ENCODE results near the gene ABCC10. TPM values are rescaled to one million over a fixed set of nuclear protein-coding genes. Genes with fewer than 3 reads are reported as not detected.
"Not testable (repeated sequence)": the region's sequence is repeated elsewhere in the genome, so short reads cannot be mapped to it uniquely, and the experiment has no call there.

ABCC10 gene
- total RNA-seq, 1 donor from 2014 or later = 17.1 TPM

DNA sequence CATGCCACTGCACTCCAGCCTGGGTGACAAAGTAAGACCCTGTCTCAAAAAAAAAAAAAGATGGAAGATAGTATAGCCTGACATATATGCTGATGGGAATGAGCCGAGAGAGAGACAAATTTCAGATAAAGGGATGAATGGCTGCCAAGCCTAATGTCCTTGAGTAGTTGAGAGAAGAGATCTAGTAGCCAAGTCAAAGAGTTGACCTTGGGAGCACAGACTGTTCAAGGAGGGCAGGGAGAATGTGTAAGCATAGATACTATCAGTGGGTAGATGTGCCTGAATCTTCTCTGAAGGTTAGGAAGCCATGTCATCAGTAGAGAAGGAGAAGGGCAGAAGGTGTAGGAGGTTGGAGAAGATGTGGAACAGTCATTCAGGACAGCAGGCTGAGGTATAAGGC, 20.0 kb upstream of the ABCC10 start:
- DNase-seq (ENCODE audit: low read depth in 2 of 2) = no peak

DNA sequence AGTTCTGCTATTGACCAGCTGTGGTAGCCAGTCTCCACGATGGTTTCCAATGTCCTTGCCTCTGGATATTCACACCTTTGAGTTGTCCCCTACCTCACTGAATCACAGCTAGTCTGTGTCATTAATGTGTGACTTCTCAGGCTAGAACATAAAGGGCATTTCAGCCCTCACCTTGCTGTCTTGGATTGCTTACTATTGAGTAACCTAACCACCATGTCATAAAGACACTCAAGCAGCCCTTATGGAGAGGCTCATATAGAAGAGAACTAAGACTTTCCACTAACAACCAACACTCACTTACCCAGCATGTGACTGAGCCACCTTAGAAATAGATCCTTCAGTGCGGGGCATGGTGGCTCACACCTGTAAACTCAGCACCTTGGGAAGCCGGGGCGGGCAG, 19.1 kb upstream of the ABCC10 start:
- DNase-seq (ENCODE audit: low read depth in 2 of 2) = no peak

DNA sequence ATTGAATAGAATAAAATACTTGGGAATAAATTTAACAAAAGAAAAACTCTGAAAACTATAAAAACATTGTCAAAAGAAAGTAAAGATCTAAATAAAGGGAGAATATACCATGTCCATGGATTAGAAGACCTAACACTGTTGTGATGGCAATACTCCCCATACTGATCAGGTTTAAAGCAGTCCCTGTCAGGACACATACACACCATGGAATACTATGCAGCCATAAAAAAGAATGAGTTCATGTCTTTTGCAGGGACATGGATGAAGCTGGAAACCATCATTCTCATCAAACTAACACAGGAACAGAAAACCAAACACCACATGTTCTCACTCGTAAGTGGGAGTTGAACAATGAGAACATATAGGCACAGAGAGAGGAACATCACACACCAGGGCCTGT, 16.6 kb upstream of the ABCC10 start:
- not testable (repeated sequence) for DNase-seq (ENCODE audit: low read depth in 2 of 2)

DNA sequence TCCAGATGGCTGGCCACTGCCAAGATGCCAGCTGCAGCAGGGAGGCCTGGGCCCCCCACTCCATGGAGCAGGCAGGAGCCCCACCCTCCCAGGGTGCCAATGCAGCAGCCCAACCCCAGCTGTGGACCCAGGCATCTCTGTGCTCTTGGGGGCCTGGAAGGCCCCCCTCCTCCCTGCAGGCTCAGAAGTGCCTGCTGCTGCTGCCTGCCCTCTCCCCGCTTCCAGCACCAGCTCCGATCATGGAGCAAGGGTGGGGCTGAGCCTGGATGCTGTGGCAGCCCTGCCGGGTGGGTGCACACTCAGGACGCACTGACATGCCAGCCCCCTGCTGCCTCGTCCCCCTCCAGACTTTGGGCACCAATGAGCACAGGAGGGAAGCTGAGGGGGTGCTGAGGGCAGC, 14.8 kb upstream of the ABCC10 start:
- DNase-seq (ENCODE audit: low read depth in 2 of 2) = no peak

DNA sequence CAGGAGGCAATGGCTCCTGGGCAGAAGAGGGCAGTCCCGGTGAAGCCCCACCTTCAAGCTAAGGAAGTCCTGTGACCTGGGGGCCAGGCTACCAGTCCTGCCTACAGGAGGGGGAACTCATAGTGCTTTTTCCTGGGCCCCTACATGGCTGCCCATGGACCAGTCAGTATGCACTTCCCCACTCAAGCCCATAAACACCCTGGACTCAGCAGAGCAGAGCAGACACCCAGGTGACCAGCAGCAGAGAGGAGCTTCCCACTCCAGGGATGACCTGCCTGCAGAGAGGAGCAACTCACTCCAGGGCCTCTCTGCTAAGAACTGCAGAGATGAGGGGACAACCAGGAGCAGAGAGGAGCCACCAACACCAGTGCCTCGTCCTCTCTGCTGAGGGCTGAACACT, 14.3 kb upstream of the ABCC10 start:
- DNase-seq (ENCODE audit: low read depth in 2 of 2) = no peak

DNA sequence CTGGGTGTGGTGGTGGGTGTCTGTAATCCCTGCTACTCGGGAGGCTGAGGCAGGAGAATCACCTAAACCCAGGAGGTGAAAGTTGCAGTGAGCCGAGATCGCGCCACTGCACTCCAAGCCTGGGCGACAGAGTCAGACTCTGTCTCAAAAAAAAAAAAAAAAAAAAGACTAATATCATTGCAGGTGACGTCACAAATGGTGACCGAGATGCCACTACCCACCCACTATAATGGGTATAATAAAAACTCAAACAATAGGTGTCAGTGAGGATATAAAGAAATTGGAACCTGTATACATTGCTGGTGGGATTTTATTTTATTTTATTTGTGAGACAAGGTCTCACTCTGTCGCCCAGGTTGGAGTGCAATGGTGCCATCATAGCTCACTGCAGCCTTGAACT, 12.1 kb upstream of the ABCC10 start:
- not testable (repeated sequence) for DNase-seq (ENCODE audit: low read depth in 2 of 2)

DNA sequence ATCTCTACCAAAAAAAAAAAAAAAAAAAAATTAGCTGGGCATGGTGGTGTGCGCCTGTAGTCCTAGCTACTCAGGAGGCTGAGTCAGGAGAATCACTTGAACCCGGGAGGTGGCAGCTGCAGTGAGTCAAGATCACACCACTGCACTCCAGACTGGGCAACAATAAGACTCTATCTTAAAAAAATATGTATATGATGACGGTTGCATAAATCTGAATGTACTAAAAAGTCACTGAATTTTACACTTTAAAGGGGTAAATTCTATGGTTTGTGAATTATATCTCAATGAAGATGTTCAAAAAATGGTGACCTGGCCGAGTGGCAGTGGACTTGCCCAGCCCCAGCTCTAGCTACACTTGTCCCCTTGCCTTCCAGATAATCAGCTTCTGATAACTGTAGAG, 10.4 kb upstream of the ABCC10 start:
- DNase-seq (ENCODE audit: low read depth in 2 of 2) = no peak

DNA sequence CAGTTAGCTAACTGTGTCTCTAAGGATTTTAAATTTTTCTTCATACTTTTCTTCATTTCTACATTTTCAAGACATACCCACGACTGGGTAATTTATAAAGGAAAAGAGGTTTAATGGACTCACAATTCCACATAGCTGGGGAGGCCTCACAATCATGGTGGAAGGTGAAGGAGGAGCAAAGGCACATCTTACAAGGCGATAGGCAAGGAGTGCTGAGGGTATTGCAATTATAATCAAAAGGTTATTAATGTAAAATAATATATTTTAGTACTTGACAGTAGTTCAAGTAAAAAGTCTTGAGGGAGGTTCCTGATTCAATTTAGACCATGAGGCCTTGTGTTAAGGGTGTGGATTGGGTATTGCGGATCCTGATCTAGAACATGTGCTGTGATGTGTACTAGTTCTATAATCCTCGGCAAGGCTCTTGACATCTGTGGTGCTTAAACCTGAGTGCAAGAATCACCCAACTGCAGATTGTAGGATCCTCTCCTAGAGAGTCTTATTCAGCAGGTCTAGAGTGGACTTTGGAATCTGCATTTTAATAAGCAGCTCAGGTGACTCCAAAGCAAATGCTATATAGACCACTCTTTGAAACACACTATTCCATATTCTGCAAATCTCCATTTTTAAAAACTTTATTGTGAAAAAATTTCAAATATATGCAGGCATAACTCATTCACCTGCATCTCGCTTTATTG, 7.2 kb upstream of the ABCC10 start:
- DNase-seq (ENCODE audit: low read depth in 2 of 2) = no peak

DNA sequence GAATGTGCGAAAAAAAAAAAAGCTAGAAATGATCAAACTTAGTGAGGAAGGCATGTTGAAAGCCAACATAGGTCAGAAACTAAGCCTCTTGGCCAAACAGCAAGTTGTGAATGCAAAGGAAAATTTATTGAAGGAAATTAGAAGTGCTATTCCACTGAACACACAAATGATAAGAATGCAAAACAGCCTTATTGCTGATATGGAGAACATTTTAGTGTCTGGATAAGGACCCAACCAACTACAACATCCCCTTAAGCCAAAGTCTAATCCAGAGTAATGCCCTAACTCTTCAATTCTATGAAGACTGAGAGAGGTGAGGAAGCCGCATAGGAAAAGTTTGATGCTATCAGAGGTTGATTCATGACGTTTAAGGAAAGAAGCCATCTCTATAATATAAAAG, 5.5 kb upstream of the ABCC10 start:
- DNase-seq (ENCODE audit: low read depth in 2 of 2) = no peak

DNA sequence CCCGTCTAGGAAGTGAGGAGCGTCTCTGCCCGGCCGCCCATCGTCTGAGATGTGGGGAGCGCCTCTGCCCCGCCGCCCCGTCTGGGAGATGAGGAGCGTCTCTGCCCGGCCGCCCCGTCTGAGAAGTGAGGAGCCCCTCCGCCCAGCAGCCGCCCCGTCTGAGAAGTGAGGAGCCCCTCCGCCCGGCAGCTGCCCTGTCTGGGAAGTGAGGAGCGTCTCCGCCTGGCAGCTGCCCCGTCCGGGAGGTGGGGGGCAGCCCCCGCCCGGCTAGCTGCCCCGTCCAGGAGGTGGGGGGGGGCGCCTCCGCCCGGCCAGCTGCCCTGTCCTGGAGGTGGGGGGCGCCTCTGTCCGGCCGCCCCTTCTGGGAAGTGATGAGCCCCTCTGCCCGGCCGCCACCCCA, 2.3 kb upstream of the ABCC10 start:
- DNase-seq (ENCODE audit: low read depth in 2 of 2) = not testable (repeated sequence)

DNA sequence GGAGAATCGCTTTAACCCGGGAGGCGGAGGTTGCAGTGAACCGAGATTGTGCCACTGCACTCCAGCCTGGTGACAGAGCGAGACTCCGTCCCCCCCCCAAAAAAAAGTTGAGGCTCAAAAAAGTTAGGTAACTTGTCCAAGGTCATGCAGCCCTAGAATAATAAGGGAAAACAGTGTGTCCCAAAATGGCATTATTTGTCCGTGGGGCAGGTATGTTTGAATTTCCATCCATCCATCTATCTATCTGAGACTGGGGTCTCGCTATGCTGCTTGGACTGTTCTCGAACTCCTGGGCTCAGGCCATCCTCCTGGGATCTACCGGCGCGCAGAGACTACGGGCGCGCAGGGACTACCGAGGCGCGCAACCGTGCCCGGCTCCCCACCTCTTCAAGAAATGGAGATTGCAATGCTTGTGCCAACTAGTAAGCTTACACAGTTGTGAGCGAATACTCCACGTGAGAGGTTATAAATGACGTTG, 374 bp upstream of the ABCC10 start:
- DNase-seq (ENCODE audit: low read depth in 2 of 2) = no peak

DNA sequence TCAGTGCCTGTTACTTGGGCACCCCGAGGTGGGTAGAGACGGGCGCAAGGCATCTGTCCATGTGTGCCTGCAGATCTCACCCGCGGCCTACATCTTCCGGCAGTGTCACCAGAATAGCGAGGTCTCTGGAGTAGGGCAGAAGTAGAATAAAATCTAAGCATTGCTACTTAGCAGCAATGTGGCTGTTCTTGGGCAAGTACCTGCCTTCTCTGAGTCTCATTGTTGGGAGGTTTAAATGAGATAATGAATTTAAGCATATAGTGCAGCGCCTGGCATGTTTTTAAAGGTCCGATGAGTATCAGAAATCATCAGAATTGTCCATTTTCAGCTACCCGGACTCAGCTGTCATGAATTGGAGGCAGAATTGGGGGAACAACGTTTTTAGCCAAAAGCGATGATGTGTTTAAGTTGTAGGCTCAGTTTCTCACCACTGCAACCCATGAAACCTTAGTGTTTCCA, 800 bp downstream of the ABCC10 start:
- DNase-seq (ENCODE audit: low read depth in 2 of 2) = no peak

DNA sequence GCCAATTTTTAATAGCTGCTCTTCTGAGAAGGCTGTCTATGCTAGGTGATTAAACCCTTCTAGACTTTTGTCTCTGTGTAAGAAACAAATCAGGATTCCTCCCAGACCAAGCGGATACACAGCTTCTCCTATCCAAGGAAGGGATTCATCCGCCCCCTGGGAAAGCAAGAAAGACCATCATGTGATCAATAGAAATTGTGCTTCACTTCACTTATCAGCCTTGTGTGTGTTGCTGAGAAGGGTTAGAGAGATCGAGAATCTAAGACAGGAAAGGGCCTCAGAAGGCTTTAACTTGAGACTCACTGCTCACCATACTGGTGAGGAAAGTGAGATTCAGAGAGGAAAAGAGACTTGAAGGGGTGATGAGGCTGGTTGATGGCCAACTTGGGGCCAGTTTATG, 1.5 kb downstream of the ABCC10 start:
- no peak for DNase-seq (ENCODE audit: low read depth in 2 of 2)

DNA sequence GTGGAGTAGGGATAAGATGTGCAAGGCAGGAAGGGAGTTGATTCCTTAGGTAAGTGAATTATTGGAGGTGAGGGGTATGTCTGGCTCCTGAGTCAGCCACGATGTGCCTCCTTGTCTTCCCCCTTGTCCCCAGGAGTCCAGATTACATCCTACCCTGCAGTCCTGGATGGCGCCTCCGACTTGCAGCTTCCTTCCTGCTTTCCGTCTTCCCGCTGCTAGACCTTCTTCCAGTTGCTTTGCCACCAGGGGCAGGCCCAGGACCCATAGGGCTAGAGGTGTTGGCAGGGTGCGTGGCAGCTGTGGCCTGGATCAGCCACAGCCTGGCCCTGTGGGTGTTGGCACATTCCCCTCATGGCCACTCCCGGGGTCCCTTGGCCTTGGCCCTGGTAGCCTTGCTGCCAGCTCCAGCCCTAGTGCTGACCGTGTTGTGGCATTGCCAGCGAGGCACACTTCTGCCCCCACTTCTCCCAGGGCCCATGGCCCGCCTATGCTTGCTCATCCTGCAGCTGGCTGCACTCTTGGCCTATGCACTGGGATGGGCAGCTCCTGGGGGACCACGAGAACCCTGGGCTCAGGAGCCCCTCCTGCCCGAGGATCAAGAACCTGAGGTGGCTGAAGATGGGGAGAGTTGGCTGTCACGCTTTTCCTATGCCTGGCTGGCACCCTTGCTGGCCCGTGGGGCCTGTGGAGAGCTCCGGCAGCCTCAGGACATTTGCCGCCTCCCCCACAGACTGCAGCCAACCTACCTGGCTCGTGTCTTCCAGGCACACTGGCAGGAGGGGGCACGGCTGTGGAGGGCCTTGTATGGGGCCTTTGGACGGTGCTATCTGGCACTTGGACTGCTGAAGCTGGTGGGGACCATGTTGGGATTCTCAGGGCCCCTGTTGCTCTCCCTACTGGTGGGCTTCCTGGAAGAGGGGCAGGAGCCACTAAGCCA, 4.9 kb downstream of the ABCC10 start:
- DNase-seq (ENCODE audit: low read depth in 2 of 2) = no peak

DNA sequence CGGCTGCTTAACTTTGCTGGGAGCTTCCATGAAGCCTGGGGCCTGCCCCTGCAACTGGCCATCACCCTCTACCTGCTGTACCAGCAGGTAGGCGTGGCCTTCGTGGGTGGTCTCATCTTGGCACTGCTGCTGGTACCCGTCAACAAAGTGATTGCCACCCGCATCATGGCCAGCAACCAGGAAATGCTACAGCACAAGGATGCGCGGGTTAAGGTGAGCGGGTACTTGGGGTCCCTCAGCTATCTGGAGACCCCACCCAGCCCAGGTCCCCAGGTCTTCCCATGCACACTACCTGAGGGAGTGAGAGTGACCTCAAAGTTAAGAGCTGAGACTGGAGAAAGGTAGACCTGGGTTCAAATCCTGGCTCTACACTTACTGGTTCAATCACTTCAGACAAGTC, 5.8 kb downstream of the ABCC10 start:
- no peak for DNase-seq (ENCODE audit: low read depth in 2 of 2)

DNA sequence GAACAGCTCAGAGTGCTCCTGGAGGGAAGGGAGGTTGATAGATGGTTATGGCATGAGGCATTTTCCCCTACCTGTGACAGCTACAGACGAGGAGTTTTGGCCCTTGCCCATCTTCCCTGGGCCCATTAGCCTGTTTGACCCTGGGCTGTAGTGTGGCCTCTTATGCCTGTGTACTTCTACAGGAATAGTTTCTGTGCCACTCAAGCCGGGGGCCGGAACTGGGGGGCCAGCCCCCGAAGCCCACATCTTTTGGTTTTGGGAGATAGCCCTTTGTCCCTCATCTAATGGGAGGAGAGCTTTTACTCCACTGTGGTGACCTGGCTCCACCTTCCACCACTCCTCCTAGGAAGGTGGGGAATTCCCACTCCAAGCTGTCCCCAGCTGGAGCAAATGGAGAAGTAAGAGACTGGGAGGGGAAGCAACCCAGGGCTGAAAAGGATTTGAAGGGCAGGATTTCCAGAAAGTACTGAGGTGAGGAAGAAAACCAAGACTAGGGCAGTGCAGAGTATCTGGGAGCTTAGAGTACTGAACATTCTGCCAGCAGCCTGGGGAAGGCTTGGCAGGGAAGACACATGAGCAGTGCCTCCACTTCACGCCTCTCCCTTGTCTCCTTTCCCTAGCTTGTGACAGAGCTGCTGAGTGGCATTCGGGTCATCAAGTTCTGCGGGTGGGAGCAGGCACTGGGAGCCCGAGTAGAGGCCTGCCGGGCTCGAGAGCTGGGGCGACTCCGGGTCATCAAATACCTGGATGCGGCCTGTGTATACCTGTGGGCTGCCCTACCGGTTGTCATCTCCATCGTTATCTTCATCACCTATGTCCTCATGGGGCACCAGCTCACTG, 6.9 kb downstream of the ABCC10 start:
- no peak for DNase-seq (ENCODE audit: low read depth in 2 of 2)

DNA sequence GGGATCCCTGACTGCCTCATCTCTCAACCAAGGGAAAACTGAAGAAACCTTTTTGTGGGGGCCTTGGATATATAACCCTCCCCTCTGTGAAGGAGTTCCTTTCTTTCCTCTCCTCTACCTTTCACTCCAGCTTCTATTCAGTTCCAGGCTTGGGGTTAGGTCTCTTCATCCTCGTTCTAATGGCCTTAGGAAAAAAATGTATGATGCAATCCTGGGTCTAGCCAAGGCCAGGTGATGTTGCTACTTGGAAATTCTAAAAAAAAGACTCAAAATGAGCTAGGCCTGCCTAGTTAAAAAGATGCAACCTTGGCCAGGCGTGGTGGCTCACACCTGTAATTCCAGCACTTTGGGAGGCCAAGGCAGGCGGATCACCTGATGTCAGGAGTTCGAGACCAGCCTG, 7.6 kb downstream of the ABCC10 start:
- no peak for DNase-seq (ENCODE audit: low read depth in 2 of 2)

DNA sequence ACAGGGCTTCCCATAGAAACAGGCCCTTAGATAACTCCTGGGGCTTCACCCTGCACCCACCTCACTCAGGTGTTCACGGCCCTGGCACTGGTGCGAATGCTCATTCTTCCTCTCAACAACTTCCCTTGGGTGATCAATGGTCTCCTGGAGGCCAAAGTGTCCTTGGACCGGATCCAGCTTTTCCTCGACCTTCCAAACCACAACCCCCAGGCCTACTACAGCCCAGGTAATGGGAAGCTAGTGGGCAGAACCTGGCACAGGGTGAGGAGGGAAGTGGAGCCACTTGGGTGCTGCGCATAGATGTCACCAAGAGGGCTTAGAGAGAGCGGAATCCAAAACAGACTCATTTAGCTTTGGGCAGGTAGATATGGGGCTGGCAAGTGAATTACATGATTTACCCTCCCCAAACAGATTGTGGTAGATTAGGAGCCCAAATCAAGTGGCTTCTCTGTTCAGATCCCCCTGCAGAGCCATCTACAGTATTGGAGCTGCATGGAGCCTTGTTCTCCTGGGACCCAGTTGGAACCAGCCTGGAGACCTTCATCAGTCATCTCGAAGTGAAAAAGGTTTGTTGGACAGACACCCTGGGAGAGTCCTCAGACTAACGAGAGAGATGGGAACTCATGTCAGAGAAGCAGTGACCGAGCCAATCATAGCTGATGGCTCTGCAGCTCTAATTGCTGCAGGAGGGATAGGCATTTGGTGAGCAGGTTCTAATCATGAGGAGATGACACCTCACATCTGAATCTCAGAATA, 8.5 kb downstream of the ABCC10 start:
- no peak for DNase-seq (ENCODE audit: low read depth in 2 of 2)

DNA sequence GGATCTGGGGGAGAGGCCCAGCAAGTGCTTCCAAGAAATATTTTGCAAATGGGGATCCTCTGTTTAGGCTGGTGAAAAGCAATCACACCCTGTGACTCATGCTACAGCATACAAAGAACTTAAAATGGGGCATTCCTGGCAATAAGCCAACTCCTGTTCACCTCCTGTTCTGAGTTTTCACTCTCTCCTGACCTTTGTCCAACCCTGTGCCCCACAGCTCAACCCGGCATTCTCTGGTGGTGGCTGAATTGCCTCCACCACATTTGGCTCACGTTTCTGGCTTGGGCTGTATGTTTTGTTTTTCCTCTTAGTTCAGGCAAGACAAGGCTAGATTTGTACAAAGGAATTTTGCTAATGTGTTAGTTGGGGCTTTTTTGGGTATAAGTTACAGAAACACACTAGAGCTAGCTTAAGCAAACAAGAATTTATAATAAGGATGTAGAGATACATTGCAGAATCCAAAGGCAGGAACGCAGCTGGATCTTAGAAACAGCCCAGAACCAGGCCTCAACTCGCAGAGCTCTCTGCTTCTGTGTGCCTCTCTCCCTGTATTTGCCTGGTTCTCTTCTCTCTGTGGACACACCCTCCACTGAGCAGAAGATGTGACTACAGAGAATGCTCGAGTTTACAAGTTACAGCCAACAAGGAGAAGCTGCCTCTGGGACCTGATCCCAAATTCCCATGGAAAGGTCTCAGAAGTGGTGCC, 9.4 kb downstream of the ABCC10 start:
- DNase-seq (ENCODE audit: low read depth in 2 of 2) = peak; percentile 66 to 83

DNA sequence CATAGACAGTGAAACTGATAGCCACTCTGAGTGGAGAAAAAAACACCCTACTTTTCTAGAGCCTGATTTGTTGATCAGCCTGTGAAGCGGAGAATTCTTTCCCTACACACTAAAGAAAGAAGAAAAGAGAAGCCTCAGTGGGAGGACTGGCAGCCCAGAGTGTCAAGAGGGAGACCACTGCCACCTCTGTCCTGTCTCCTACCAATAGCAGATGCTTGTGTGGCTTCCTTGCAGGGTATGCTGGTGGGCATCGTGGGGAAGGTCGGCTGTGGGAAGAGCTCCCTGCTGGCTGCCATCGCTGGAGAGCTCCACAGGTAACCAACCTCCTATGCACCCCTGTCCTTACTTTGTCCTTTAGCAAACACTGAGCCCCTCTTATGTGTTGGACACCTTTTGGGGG, 10.4 kb downstream of the ABCC10 start:
- DNase-seq (ENCODE audit: low read depth in 2 of 2) = no peak

Measured in lung microvascular endothelial cell (primary cell).